ENCODE measurements around the gene SLC16A12. TPM values are rescaled to one million over a fixed set of nuclear protein-coding genes. Genes with fewer than 3 reads are reported as not detected.

The SLC16A12 gene
- total RNA-seq, 1 experiment from 2014 or later, result 0.77 TPM

DNA sequence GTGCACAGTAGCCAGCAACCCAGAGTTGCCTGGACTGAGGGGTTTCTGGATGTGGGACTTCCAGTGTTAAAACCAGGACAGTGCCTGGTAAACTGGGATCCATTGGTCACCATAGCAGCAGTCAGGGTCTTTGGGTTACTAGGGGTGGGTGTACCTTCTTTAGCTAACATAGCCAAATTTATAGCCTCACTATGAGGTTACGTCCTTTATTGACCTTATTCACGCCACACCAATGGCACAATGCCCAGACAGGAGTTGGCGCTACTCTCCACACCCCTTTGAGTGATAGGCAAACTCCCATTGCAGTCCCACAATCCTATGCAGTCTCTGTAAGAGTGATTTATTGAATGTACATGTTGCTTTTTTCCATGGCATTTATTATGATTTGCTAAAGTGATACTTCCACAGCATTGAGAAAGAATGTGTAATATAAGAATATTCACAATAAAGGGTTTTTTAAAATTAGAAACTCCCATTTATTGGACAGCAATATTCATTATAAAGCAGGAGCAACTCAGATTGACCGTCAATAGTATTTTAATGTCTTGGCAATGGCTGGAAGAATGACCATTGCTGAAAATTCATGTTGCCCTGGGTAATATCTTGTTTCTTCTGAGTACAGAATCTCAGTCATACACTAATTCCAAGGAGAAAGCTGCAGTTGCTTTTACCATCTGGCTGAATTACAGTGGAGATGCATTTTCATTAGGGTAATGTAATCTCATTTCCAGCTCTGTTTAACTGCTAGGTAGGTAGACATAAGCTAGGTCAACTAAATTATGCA is 95.0 kb downstream of the SLC16A12 start:
- no peak overlapping the region for H4K91ac ChIP-seq (ENCODE audit: insufficient read length, low read depth, low read length)
- no peak overlapping the region for H3K56ac ChIP-seq (ENCODE audit: insufficient read length, low read depth, low read length)
- H3K4ac ChIP-seq (ENCODE audit: low read depth, low read length), result no peak overlapping the region
- H2BK20ac ChIP-seq (ENCODE audit: low read depth, low read length, poor library complexity, severe bottlenecking), result no peak overlapping the region
- TF ChIP-seq, protein P1, sequence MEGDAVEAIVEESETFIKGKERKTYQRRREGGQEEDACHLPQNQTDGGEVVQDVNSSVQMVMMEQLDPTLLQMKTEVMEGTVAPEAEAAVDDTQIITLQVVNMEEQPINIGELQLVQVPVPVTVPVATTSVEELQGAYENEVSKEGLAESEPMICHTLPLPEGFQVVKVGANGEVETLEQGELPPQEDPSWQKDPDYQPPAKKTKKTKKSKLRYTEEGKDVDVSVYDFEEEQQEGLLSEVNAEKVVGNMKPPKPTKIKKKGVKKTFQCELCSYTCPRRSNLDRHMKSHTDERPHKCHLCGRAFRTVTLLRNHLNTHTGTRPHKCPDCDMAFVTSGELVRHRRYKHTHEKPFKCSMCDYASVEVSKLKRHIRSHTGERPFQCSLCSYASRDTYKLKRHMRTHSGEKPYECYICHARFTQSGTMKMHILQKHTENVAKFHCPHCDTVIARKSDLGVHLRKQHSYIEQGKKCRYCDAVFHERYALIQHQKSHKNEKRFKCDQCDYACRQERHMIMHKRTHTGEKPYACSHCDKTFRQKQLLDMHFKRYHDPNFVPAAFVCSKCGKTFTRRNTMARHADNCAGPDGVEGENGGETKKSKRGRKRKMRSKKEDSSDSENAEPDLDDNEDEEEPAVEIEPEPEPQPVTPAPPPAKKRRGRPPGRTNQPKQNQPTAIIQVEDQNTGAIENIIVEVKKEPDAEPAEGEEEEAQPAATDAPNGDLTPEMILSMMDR (conservative IDR thresholded peaks at IDR 0.05), result no peak
- no peak overlapping the region for H2AK5ac ChIP-seq (ENCODE audit: insufficient read length, low read length)
- H3K9ac ChIP-seq (ENCODE audit: extremely low read depth, insufficient read length, low read length), result no peak overlapping the region
- no peak overlapping the region for H2BK5ac ChIP-seq (ENCODE audit: insufficient read length, low read length)
- H3K9me3 ChIP-seq (ENCODE audit: control insufficient read depth, low read depth, low read length), result no peaks in the 10 kb centered on the region
- H3K79me2 ChIP-seq (ENCODE audit: insufficient read depth, low read length), result no peaks in the 10 kb centered on the region
- H4K5ac ChIP-seq (ENCODE audit: insufficient read length, low read depth, low read length), result no peak overlapping the region
- DNase-seq, result no peak
- no peak overlapping the region for H3K23ac ChIP-seq (ENCODE audit: insufficient read length, low read depth, low read length)
- Mint-ChIP-seq H3K4me1 (peaks cover 0 to 3% of the 10 kb centered on the region in 2 experiments; a peak in 1 of 4 replicates), H3K9me3 (peaks cover 2 to 7% of the 10 kb centered on the region in 2 experiments; a peak in 4 of 5 replicates), H3K27me3 (ENCODE audit: low read depth) (peaks cover 2% of the 10 kb centered on the region; the same call in 1 of the 2 replicates), H3K36me3 (ENCODE audit: insufficient read depth in 1 of 3, low read depth in 3 of 3) (peaks cover 2 to 5% (median 5%) of the 10 kb centered on the region in 3 experiments; a peak in 3 of 7 replicates), H3K4me3 (no peak overlapping the region), H3K27ac (no peak overlapping the region)
- H3K14ac ChIP-seq (ENCODE audit: insufficient read depth, low read length), result no peak overlapping the region
- no peaks in the 10 kb centered on the region for H3K23me2 ChIP-seq (ENCODE audit: insufficient read length, low read depth, low read length, poor library complexity, severe bottlenecking)
- H3K4me1 ChIP-seq (ENCODE audit: insufficient read depth, low read length), result no peaks in the 10 kb centered on the region
- H2BK120ac ChIP-seq (ENCODE audit: low read depth, low read length, poor library complexity, severe bottlenecking), result no peak overlapping the region
- H2BK15ac ChIP-seq (ENCODE audit: low read depth, low read length), result no peak overlapping the region
- H2BK12ac ChIP-seq (ENCODE audit: insufficient read length, low read depth, low read length), result no peak overlapping the region
- no peaks in the 10 kb centered on the region for H3K79me1 ChIP-seq (ENCODE audit: insufficient read depth, low read depth, low read length, poor library complexity, severe bottlenecking)
- H4K8ac ChIP-seq (replicated peaks; ENCODE audit: insufficient read length, low read depth, low read length), result no peak overlapping the region
- H3T11ph ChIP-seq (ENCODE audit: low read length), result no peak overlapping the region
- H3K18ac ChIP-seq (ENCODE audit: insufficient read length, low read depth, low read length), result no peak overlapping the region
- H3K27ac ChIP-seq (ENCODE audit: insufficient read length, low read depth, low read length), result no peak overlapping the region
- no peak overlapping the region for H2AFZ ChIP-seq (ENCODE audit: low read length)
- no peak overlapping the region for H3K4me2 ChIP-seq (ENCODE audit: insufficient read depth, insufficient read length, low read length)
- H3K27me3 ChIP-seq (ENCODE audit: insufficient read depth, low read length), result no peaks in the 10 kb centered on the region
- no CpG with 5 or more reads among the region's 4 CpGs for WGBS (ENCODE audit: extremely low coverage, insufficient read length, low lambda C conversion rate)
- no peaks in the 10 kb centered on the region for H4K20me1 ChIP-seq (ENCODE audit: control insufficient read depth, insufficient read depth, insufficient read length)

All from H9 (cell line).